Measurements from ENCODE around the gene UGT1A6. TPM values are rescaled to one million over a fixed set of nuclear protein-coding genes. Genes with fewer than 3 reads are reported as not detected.

The UGT1A6 gene
- total and polyA plus RNA-seq, 2 donors (not counting 3 experiments of a cell fraction or from before 2014, with no cell fraction given): not detected

DNA sequence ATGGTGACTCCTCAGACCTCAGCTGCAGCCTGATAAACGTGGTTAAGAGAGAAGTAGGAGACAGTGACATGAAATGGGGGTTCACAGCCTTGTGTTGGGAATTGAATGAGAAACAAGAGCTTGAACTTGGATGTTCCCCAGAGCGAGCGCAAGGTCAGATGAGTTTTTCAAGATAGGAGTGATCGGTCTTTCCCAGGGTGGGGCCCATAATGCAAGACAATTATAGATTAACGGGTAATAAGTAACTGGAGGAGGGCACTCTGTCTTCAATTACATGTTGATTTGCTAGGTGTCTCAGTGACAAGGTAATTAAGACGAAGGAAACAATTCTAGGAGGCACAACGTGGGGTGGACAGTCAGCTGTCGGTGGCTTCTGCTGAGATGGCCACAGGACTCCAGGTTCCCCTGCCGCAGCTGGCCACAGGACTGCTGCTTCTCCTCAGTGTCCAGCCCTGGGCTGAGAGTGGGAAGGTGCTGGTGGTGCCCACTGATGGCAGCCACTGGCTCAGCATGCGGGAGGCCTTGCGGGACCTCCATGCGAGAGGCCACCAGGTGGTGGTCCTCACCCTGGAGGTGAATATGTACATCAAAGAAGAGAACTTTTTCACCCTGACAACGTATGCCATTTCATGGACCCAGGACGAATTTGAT is 20.0 kb downstream of the UGT1A6 start, which contains the start of gene UGT1A5:
Gene UGT1A5, plus strand, starts transcription at position 297 of the 651 bp plus-strand sequence. Its CDS starts 85 bp downstream, at position 382.
- H3K4me2 ChIP-seq (ENCODE audit: insufficient read depth, low read length): no peak within 1 kb of the TSS
- no TSS peak for BruUV-seq (replicated peaks)
- H3K79me2 ChIP-seq (ENCODE audit: control insufficient read depth, insufficient read depth, low read length): no peaks in the 10 kb centered on the region
- intact Hi-C loops (cut with micrococcal nuclease) (no loop called here), dilution Hi-C loops (cut with MboI; ENCODE audit: extremely low pct_ligation_motif_present, low sequenced_read_pairs) (no loop called here)
- H3K9me3 ChIP-seq (replicated peaks; ENCODE audit: control insufficient read depth, insufficient read depth, low read length): no peaks in the 10 kb centered on the region
- no peak within 1 kb of the TSS for H3K27ac ChIP-seq (ENCODE audit: insufficient read depth, low read depth, low read length)
- no peak for DNase-seq (ENCODE audit: low read depth, low spot score)
- H3K4me3 ChIP-seq (replicated peaks in 1 of 3; ENCODE audit: insufficient read depth in 1 of 3, low read depth in 1 of 3, low read length in 3 of 3): no peak within 1 kb of the TSS
- peaks cover 2% of the 10 kb centered on the region for H3K4me1 ChIP-seq (ENCODE audit: control insufficient read depth, extremely low read depth, insufficient read depth, low read length)
- no peak for TF ChIP-seq JUN (IDR thresholded peaks at IDR 0.05; ENCODE audit: borderline replicate concordance, insufficient read depth, insufficient read length, low read depth)
- TF ChIP-seq, protein P1, sequence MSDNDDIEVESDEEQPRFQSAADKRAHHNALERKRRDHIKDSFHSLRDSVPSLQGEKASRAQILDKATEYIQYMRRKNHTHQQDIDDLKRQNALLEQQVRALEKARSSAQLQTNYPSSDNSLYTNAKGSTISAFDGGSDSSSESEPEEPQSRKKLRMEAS (IDR thresholded peaks at IDR 0.05; ENCODE audit: insufficient read depth, insufficient read length): no peak
- no peak for TF ChIP-seq EZH2 (IDR thresholded peaks at IDR 0.05; ENCODE audit: borderline replicate concordance, low read depth, low read length, severe bottlenecking)
- no peak for TF ChIP-seq POLR2A (IDR thresholded peaks at IDR 0.05; ENCODE audit: low read depth, low read length)
- TF ChIP-seq MYC (IDR thresholded peaks at IDR 0.05; ENCODE audit: low read depth, low read length): no peak
- TF ChIP-seq POLR2AphosphoS5 (IDR thresholded peaks at IDR 0.05; ENCODE audit: insufficient read depth, low read depth, low read length): no peak
- TF ChIP-seq, protein P2, sequence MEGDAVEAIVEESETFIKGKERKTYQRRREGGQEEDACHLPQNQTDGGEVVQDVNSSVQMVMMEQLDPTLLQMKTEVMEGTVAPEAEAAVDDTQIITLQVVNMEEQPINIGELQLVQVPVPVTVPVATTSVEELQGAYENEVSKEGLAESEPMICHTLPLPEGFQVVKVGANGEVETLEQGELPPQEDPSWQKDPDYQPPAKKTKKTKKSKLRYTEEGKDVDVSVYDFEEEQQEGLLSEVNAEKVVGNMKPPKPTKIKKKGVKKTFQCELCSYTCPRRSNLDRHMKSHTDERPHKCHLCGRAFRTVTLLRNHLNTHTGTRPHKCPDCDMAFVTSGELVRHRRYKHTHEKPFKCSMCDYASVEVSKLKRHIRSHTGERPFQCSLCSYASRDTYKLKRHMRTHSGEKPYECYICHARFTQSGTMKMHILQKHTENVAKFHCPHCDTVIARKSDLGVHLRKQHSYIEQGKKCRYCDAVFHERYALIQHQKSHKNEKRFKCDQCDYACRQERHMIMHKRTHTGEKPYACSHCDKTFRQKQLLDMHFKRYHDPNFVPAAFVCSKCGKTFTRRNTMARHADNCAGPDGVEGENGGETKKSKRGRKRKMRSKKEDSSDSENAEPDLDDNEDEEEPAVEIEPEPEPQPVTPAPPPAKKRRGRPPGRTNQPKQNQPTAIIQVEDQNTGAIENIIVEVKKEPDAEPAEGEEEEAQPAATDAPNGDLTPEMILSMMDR (IDR thresholded peaks at IDR 0.05; ENCODE audit: extremely low read depth in 1 of 2, insufficient read depth in 1 of 2, low read depth in 1 of 2, low read length in 2 of 2): no peak
- no peak for TF ChIP-seq FOS (IDR thresholded peaks at IDR 0.05; ENCODE audit: borderline replicate concordance, insufficient read depth, low read length)
- no peak for TF ChIP-seq GATA2 (IDR thresholded peaks at IDR 0.05; ENCODE audit: insufficient read depth, insufficient read length, low read depth, low read length)
- ChIA-PET POLR2A (no interaction called here), CTCF (interaction anchor here (0.9 to 4.4 kb wide), 9 partner anchors 9 to 1404 kb away, joined by 3 to 74 read pairs (median 10); partner anchors contain the start of gene USP40)
- no peaks in the 10 kb centered on the region for H3K9me1 ChIP-seq (replicated peaks; ENCODE audit: control insufficient read depth, extremely low read depth, insufficient read depth, low read length)
- FAIRE-seq: no peak
- no peaks in the 10 kb centered on the region for H4K20me1 ChIP-seq (replicated peaks; ENCODE audit: control insufficient read depth, extremely low read depth, insufficient read depth, low read length)
- H2AFZ ChIP-seq (ENCODE audit: low read depth, low read length): no peak within 1 kb of the TSS
- no peak within 1 kb of the TSS for H3K9ac ChIP-seq (replicated peaks; ENCODE audit: extremely low read depth, insufficient read depth, low read length)
- peaks cover 0 to 5% of the 10 kb centered on the region in 2 experiments for H3K27me3 ChIP-seq (ENCODE audit: control insufficient read depth in 2 of 2, insufficient read depth in 2 of 2, low read length in 2 of 2)
- H3K36me3 ChIP-seq (ENCODE audit: control insufficient read depth in 2 of 2, extremely low read depth in 1 of 2, insufficient read depth in 2 of 2, low read length in 2 of 2): no peaks in the 10 kb centered on the region
